A673 (cell line): ENCODE measurements around the gene POU2F3.

Source experiments
- EZH2 ChIP-seq: fragments of 200-600 bp; sonication (generic); IDR thresholded peaks from 2 replicates; pipeline ENCODE4 v1.6.1; 2017; ENCODE audit warnings: borderline replicate concordance, low read depth, mild to moderate bottlenecking, mixed read lengths, antibody characterized with exemption, low read length; ENCODE audit not compliant: poor library complexity, severe bottlenecking
- TF ChIP-seq, protein P1 (sequence below): fragments of 300-800, 200-600 bp; sonication (generic); conservative IDR thresholded peaks from 2 replicates; pipeline ENCODE4 v1.5.1; 2017; ENCODE audit warnings: low read depth, mild to moderate bottlenecking, antibody characterized with exemption, low read length, moderate library complexity, mixed read lengths

DNA sequence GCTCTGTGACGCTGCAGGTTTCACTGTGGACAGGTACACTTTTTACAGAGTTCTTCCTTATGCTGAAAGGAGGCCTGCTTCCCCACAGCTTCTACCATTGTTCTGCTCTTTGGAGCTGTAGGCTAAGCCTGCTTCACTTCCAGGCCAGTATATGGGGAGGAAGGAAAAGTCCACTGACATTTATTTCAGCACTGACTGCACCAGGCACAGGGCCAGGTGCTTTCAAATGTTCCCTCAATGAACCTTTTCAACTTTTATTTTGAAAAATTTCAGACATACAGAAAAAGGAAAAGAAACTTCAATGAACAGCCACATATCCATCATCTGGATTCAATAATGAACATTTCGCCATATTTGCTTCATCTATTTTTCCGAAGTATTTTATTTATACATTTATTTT lies 22.0 kb downstream of the POU2F3 start:
- TF ChIP-seq, protein P1, sequence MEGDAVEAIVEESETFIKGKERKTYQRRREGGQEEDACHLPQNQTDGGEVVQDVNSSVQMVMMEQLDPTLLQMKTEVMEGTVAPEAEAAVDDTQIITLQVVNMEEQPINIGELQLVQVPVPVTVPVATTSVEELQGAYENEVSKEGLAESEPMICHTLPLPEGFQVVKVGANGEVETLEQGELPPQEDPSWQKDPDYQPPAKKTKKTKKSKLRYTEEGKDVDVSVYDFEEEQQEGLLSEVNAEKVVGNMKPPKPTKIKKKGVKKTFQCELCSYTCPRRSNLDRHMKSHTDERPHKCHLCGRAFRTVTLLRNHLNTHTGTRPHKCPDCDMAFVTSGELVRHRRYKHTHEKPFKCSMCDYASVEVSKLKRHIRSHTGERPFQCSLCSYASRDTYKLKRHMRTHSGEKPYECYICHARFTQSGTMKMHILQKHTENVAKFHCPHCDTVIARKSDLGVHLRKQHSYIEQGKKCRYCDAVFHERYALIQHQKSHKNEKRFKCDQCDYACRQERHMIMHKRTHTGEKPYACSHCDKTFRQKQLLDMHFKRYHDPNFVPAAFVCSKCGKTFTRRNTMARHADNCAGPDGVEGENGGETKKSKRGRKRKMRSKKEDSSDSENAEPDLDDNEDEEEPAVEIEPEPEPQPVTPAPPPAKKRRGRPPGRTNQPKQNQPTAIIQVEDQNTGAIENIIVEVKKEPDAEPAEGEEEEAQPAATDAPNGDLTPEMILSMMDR, result no peak
- TF ChIP-seq EZH2, result no peak
